Measurements from ENCODE around the gene PRM1. TPM values are rescaled to one million over a fixed set of nuclear protein-coding genes. Genes with fewer than 3 reads are reported as not detected.

The PRM1 gene
- total RNA-seq, 4 donors from 2014 or later: not detected

DNA sequence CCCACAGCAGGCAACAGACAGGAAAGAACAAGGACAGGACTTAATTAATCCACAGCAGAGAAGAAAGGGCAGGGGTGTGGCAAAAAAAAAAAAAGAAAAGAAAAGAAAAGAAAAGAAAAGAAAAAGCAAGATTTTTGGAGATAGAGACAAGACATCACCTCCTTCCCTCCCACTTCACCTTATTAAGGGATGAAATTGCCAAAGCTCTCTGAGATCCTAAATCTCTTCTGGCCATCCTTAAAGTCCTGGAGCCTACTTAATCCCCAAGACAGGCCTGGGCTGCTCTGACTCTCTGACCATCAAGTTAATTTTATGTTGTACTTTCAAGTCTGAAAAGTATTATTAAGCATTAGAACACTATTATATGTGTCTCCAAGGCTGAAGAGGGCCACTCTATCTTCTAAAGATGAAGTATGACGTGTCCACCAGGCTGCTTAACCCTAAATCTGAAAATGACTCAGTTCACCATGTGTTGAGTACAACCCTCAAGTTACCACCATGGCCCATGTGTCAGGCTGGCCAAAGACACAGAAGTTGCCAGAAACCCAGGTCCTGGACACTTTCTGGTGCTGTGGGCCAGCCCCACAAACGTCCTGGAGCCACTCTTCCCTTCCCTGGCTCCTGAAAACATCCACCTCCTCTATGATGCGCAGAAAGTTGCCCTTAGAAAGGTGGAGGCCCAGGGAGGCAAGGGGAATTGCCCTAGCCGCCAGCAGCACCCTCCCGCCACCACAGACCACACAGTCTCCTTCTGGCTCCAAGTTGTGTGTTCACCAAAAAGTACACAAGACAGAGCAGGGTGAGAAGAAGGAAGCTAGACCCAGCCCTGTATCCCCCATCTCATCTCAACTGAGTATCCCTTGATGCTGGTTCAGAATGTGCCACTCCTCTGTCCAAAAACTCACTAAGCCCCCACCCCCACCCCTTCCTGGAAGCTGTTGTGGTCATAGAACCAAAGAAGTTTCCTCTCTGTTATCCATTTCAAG, 27.8 kb downstream of the PRM1 start:
- Histone ChIP-seq H3K27ac (peak overlapping the region; percentile 93 to 98), H3K36me3 (no peaks in the 10 kb centered on the region), H3K9me3 (no peaks in the 10 kb centered on the region), H3K27me3 (no peaks in the 10 kb centered on the region), H3K4me3 (peak overlapping the region in 1 of 2 donors; percentile 3), H3K4me1 (peaks cover 0 to 6% of the 10 kb centered on the region in 2 donors)
- DNase-seq: no peak
- TF ChIP-seq, protein P1, sequence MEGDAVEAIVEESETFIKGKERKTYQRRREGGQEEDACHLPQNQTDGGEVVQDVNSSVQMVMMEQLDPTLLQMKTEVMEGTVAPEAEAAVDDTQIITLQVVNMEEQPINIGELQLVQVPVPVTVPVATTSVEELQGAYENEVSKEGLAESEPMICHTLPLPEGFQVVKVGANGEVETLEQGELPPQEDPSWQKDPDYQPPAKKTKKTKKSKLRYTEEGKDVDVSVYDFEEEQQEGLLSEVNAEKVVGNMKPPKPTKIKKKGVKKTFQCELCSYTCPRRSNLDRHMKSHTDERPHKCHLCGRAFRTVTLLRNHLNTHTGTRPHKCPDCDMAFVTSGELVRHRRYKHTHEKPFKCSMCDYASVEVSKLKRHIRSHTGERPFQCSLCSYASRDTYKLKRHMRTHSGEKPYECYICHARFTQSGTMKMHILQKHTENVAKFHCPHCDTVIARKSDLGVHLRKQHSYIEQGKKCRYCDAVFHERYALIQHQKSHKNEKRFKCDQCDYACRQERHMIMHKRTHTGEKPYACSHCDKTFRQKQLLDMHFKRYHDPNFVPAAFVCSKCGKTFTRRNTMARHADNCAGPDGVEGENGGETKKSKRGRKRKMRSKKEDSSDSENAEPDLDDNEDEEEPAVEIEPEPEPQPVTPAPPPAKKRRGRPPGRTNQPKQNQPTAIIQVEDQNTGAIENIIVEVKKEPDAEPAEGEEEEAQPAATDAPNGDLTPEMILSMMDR (IDR thresholded peaks at IDR 0.05): no peak
- TF ChIP-seq POLR2A (IDR thresholded peaks at IDR 0.05): no peak
- intact Hi-C loops (cut with DNase I; ENCODE audit: low total_unique reads): no loop called here

DNA sequence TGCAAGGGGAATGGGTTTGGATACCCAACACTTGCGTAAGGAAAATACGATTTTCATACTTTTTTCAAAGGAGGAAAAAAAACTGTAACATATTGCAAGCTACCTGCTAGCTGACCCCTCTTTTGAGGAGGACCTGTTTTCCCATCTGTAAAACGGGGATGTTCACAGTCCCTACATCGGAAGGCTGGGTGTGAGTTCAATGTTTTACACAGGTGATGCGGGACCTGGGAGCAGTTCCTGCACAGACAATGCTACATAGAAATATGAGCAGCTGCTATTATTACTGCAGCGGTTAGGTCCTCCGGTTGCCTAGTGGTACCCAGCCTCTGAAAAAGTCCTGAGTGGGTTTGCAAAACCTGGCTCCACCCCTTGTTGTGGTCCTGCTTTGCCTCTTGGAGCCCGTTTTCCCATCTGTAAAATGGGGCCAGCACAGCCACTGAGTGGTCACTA, 28.6 kb downstream of the PRM1 start:
- H3K9me3 ChIP-seq: no peaks in the 10 kb centered on the region
- DNase-seq: no peak
- no peak overlapping the region for H3K4me3 ChIP-seq
- peaks cover 0 to 6% of the 10 kb centered on the region in 2 donors for H3K4me1 ChIP-seq
- no peaks in the 10 kb centered on the region for H3K36me3 ChIP-seq
- no peaks in the 10 kb centered on the region for H3K27me3 ChIP-seq
- peak overlapping the region in 1 of 2 donors; percentile 93 for H3K27ac ChIP-seq
- TF ChIP-seq, protein P1 (IDR thresholded peaks at IDR 0.05): no peak
- no peak for TF ChIP-seq POLR2A (IDR thresholded peaks at IDR 0.05)
- intact Hi-C loops (cut with DNase I; ENCODE audit: low total_unique reads): no loop called here

DNA sequence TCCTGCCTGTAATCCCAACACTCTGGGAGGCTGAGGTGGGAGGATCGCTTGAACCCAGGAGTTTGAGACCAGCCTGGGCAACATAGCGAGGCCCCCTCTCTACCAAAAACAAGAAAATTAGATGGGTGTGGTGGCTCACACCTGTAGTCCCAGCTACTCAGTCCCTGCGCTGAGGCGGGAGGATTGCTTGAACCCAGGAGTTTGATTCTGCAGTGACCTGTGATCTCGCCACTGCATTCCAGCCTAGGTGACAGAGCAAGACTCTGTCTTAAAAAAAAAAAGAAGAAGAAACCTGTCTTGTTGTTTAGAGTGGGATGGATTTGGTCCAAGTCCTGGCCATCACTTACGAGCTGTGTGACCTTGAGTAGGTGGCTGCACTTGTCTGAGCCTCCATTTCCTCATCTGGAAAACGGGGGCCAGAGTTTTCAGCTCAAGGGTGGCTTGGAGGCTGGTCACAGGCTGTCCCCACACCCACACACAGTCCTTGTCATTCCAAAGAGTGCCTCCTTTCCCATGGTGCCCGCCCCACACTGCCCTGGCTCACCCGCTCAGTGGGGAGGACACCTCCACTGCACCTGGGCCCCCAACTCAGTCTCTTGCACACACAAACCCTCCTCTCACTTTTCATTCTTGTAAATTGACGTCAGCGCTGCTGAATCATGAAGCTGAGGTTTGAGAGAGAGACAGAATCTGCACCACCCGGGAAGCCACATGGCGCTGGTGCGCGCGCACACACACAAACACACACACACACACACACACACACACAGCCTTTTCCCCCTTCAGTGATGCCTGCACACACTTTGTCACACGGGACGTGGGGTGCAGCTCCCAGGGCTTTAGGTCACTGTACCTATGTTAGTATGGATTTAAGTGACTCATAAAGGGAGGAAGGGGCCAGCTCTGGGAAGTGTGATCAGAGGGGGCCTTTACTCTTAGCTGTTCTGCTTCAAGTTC, 29.3 kb downstream of the PRM1 start:
- intact Hi-C loops (cut with DNase I; ENCODE audit: low total_unique reads): no loop called here
- no peak for DNase-seq
- H3K27me3 ChIP-seq: no peaks in the 10 kb centered on the region
- TF ChIP-seq, protein P1 (IDR thresholded peaks at IDR 0.05): no peak
- TF ChIP-seq POLR2A (IDR thresholded peaks at IDR 0.05): no peak
- no peak overlapping the region for H3K27ac ChIP-seq
- no peak overlapping the region for H3K4me3 ChIP-seq
- no peaks in the 10 kb centered on the region for H3K36me3 ChIP-seq
- no peaks in the 10 kb centered on the region for H3K9me3 ChIP-seq
- peaks cover 0 to 6% of the 10 kb centered on the region in 2 donors for H3K4me1 ChIP-seq

DNA sequence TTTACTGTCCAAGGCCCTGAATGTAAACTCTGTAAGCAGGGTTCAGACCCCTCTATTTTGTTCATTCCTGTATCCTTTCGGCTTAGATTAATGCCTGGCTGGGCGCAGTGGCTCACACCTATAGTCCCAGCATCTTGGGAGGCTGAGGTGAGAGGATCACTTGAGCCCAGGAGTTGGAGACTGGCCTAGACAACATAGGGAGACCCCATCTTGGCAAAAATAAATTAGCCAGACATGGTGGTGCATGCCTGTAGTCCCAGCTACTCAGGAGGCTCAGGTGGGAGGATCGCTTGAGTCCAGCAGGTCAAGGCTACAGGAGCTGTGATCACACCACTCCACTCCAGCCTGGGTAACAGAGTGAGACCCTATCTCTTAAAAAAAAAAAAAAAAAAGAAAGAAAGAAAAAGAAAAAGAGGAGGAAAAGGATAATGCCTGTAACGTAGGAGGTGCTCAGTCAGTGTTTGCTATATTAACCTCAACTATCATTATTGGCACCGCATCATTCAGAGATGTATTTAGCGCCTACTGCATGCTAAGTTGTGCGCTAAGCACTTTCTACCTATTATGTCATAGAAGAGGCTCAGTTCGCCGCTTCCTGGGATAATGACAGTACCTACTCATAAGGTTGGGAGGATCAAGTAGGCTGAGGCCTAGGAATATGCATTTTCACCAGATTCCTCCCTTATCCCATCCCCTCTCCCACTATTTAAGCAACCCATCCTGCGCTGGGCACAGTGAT, 30.2 kb downstream of the PRM1 start:
- H3K27me3 ChIP-seq: no peaks in the 10 kb centered on the region
- H3K4me3 ChIP-seq: no peak overlapping the region
- no peak overlapping the region for H3K27ac ChIP-seq
- TF ChIP-seq POLR2A (IDR thresholded peaks at IDR 0.05): no peak
- TF ChIP-seq, protein P1 (IDR thresholded peaks at IDR 0.05): no peak
- intact Hi-C loops (cut with DNase I; ENCODE audit: low total_unique reads): no loop called here
- no peak for DNase-seq
- H3K4me1 ChIP-seq: peaks cover 0 to 6% of the 10 kb centered on the region in 2 donors
- no peaks in the 10 kb centered on the region for H3K36me3 ChIP-seq
- no peaks in the 10 kb centered on the region for H3K9me3 ChIP-seq
